ENCODE data around the gene COL8A2.
A peak's percentile ranks its signal among the peaks of the same experiment; 100 is the strongest.

The COL8A2 gene

DNA sequence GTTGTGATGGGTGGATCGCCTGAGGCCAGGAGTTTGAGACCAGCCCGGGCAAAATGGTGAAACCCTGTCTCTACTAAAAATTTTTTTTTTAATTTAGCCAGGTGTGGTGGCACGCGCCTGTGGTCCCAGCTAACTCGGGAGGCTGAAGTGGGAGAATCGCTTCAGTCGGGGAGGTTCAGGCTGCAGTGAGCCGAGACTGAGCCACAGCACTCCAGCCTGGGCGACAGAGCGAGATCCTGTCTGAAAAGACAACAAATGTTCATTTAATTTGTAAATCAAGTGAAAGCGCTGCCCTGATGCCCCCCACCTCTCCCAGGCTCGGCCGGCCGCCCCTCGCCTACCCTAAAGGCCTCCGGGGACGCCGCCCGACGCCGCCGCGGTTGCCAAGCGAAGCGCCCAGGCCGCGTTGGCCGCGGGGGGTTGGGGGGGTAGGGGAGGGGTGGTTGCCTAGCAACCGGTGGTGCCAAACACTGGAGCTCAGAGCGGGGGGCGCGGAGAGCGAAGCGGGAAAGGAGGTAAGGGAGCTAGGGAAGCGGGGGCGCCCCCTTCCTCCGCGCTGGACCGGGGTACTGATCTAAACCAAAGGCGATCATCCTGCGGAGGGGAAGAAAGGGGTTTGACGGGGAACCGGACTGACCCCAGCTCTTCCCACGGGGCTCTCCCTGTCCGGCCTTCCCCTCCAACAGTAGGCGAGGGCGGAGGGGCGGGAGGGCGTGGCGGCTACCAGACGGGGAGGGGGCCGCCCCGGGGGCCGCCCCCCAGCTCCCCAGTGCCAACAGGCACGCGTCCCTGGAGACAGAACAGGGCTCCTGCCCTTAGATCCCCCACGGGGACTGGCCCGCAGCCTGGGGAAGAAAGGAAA, 41.2 kb downstream of the COL8A2 start, which contains the start of gene TEKT2:
Gene TEKT2 (plus strand): TSS at position 460 of the 862 bp plus-strand sequence. CDS start 828 bp downstream, outside the sequence.
- intact Hi-C loops (cut with DNase I), result no loop called here
- peak in 8 of 10 donors; percentile 48 to 94 (median 68) for DNase-seq

DNA sequence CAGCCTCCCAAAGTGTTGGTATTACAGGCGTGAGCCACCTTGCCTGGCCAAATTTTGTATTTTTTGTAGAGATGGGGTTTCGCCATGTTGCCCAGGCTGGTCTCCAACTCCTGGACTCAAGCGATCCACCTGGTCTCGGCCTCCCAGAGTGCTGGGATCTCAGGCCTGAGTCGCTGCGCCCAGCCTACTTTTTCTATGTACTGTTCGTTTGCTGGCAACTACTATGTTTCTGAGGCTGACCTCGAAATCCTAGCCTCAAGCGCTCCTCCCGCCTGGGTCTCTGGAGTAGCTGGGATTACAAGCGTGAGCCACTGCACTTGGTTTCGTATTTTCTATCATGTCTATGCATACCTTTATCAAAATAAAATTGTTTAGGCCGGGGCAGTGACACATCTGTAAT, 41.8 kb downstream of the COL8A2 start:
- DNase-seq, result peak in 1 of 10 donors; percentile 70
- intact Hi-C loops (cut with DNase I), result no loop called here

DNA sequence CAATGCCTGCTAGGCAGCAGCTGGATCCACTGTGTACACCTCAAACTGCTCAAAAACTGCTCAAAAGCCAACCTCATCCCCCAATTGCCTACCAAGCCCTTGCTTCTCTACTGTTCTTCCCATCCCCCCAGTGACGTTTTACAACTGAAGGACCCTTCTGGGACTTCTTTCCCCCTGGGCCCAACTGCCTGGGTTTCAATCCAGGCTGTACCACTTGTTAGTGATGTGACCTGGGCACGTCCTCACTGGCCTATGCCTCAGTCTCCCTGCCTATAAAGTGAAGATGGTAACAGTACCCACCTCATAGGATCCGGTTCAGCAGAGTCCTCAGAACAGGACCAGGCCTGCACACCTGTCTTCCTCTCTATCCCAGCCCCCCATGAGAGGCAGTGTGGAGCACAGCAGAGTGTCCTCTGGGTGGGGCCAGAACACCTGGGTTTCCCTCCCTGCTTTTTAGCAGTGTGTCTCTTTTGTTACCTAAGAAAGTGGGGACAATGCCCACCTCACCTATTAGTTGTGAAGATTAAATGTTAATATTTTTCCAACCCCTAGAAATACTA, 43.0 kb downstream of the COL8A2 start:
- peak in 1 of 10 donors; percentile 66 for DNase-seq
- intact Hi-C loops (cut with DNase I), result no loop called here

DNA sequence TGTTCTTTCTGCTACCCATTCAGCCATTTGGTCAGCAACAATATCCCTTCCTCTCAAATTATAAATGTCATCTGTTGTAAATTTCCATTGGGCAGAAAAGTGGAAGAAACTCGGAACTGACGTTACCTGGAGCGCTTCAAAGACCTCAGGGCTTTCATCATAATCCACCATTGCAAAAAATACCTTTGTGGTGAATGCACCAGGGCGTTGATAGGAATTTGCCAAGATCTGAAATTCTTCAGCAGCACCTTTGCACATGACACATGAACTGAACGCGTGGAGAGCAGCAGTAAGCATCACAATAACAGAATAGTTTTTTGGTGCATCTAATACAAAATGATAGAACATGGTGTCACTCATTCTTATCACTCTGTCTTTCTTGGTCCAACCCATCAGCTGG, 44.2 kb downstream of the COL8A2 start:
- intact Hi-C loops (cut with DNase I), result no loop called here
- DNase-seq, result peak in 1 of 10 donors; percentile 46

DNA sequence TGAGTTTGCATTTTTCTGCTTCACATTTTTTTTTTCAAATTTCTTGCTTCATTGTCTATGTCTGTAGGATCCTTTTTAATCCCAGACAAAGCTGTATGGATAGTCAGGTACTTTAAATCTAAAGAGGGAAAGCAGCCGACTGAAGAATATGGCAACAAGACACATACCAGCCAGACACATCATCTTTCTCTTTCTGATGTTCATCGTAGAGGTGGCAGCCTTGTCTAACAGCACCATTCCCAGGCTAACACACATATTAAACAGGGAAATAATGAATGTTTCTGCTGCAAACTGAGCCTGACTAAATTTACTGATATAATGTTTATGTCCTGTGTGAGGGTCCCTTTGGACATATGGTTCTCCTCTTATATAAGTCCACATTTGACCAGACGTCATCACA, 44.8 kb downstream of the COL8A2 start:
- intact Hi-C loops (cut with DNase I), result no loop called here
- no peak for DNase-seq

DNA sequence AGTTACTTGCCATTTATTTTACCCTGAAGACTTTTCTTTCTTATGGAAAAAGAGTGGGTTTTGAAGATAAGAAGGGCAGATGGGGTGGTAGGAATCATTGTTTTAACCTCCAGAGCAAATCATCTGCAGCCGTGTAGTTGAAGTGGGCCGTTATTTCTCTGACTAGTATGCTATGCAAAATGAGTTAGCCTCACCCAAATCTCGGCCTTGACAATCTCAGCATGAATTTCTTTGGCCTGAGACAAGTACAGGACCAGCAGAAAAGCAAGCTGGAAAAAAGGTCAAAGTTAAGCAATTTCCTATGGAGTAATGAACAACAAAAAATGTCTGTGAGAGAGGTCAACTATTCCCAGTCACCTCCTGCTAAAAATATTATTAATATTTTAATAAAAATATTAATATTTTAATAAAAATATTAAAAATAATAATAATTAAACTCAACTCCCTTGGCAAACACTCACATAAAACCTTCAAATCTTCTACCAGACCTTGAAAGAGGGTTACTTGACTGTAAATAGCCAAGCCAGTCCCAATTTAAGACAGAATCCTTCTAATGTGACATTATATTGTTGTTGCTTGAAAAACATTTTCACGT, 47.9 kb downstream of the COL8A2 start:
- intact Hi-C loops (cut with DNase I), result no loop called here

DNA sequence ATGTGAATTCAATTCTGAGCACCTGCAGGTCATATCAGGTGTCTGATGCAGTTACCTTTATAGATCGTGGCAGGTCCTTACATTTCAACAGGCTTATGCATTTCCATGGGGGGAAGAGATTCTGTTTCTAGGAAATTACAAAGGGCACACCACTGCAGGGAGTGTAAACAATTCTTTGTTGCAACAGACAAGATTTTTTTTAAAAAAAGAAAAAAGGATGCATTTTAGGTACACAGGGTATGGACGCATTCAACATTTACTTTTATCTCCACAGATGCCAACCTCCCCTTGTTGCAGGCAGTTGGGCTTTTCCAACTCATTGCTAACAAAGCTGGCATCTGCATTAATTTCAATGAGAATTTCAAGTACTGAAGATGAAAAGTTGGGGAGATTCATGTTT, 54.7 kb downstream of the COL8A2 start:
- intact Hi-C loops (cut with DNase I), result no loop called here
- DNase-seq, result no peak

More for the DNA sequence above, 47.9 kb downstream of the COL8A2 start:
- no peak for DNase-seq

DNA sequence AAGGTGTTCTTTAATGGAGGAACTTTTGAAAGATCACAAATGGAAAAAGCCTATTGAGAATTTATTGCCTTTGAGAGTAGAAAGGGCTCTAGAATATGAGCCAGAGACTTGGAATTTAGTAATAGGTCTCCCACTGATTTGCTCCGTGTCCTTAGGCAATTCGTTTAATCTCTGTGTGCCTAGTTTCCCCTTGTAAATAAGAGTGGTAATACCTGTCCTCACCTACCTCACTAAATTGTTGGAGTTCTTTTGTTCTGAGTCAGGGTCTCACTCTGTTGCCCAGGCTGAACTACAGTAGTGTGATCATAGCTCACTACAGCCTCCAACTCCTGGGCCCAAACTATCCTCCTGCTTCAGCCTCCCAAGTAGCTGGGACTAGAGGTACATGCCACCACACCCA, 56.2 kb downstream of the COL8A2 start:
- no peak for DNase-seq
- intact Hi-C loops (cut with DNase I), result no loop called here

DNA sequence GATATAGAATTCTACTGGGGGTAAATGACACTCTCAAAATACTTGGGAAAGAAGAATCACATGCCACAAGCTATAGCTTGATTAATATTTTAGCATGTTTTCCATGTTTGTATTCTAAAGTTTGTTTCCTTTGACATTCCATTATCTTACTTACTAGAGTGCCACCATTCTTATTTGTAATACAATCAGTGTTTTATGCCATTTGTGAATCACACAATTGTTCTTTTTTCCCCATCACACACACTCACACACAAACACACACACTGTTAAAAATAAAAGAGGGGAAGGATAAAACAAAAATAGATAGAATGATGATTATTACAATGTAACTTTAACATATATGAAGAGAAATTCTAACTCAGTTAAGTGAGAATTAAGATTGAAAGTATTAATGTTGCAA, 57.2 kb downstream of the COL8A2 start:
- DNase-seq, result no peak
- intact Hi-C loops (cut with DNase I), result no loop called here

DNA sequence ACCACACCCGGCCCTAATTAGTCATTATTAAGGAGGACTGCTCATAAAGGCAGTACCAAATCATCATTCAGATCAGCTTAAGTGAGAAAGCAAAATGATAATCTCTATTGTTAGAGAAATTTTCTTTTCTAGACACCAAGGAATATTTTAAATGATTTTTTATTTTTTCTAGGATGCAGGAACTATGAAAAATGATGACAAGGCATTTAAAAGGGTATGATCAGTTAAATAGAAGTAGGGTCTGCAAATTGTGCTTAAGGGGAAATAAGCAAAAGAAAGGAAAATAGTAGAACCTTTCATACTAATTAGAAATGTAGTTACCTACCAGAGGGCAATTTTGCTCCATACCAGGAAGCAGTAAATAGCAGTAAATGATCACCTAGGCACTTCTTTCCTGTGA, 62.7 kb downstream of the COL8A2 start:
- intact Hi-C loops (cut with DNase I), result no loop called here
- DNase-seq, result no peak

DNA sequence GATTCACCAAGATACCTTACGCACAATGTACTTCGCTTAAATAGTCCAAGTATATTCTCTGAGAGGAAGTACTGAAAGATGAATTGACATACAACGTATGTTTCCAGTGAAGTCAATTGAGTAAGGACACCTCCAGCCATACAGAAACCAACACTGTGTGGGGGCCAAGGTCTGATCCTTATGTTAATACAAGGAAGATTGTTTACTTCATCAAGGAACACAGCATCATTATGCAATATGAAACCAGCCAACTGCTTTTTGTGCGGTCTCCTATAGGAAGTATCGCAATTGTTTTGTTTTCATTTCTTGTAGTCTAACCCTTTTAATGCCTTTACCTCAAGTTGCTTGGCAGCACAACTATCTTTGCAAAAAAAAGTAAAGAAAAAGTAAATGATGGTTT, 69.3 kb downstream of the COL8A2 start:
- intact Hi-C loops (cut with DNase I), result no loop called here
- DNase-seq, result no peak

DNA sequence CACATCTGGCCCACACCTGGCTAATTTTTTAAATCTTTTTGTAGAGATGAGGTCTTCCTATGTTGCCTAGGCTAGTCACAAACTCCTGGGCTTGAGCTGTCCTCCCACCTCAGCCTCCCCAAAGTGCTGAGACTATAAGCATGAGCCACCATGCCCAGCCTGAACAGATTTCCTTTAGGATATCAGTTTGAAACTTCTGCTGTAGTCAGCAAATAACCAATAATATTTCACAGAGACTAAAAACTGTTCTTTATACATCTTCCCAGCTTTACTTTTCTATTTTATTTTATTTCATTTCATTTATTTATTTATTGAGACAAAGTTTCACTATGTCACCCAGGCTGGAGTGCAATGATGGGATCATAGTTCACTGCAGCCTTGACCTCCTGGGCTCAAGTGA, 71.0 kb downstream of the COL8A2 start:
- intact Hi-C loops (cut with DNase I), result no loop called here
- no peak for DNase-seq

DNA sequence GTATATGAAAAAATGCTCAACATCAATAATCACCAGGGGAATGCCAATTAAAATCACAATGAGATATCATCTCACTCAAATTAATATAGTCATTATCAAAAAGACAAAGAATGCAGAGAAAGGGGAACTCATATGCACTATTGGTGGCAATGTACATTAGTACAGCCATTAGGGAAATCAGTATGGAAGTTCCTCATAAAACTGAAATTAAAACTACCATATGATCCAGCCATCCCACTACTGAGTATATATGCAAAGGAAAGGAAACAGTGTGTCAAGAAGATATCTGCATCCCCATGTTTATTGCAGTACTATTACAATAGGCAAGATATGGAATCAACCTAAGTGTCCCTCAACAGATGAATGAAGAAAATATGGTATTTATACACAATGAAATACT, 73.2 kb downstream of the COL8A2 start:
- intact Hi-C loops (cut with DNase I), result no loop called here
- DNase-seq, result no peak
